Measurements from ENCODE around the gene USP46.

Gene USP46

GRCh38 chr4:52655506-52655905 is 3.6 kb downstream of the USP46 start:
- no peak for ATAC-seq

GRCh38 chr4:52651996-52652672 is 7.0 kb downstream of the USP46 start:
- no peak for ATAC-seq

DNA sequence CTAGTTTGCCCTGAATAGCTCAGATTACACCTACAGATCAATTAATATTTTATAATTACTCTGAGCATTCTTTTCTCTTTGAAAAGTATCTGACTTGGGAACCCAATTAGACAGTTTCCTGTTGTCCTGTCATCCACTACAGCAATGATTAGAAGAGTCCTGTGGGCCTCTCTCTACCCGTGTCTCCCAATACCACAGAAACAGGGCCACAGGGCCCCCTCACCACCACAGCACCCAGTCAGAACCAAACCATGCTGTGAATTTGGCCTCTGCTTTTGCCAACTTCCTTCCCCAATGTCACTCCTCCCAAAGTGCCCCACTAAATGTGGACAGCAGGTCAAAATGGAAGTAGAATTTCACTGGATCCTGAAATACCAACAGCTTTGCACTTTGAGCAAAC is 10.3 kb downstream of the USP46 start:
- no peak for ATAC-seq

DNA sequence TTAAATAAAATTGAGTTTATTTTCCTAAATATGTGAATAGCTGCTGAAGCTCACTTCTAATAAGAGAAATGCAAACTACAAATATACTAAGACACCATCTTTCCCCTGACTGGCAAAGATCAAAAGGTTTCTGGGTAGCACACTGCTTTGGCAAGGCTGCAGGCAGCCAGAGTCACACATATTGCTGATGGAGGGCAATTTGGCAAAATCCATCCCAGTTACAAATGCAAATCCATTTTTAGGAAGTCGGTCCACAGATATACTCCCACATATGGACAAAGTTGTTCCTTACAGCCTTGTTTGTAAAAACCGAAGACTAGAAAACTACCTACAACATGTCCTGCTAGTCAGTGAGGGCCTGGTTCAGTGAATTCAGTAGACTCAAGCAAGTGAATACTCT is 12.4 kb downstream of the USP46 start:
- no peak for ATAC-seq

GRCh38 chr4:52646096-52646495 is 13.0 kb downstream of the USP46 start:
- no peak for ATAC-seq

- no peak for ATAC-seq
These were observed 13.8 kb downstream of the USP46 start for GRCh38 chr4:52645300-52645699.

- ATAC-seq = no peak
These were observed 15.3 kb downstream of the USP46 start for GRCh38 chr4:52643785-52644244.

DNA sequence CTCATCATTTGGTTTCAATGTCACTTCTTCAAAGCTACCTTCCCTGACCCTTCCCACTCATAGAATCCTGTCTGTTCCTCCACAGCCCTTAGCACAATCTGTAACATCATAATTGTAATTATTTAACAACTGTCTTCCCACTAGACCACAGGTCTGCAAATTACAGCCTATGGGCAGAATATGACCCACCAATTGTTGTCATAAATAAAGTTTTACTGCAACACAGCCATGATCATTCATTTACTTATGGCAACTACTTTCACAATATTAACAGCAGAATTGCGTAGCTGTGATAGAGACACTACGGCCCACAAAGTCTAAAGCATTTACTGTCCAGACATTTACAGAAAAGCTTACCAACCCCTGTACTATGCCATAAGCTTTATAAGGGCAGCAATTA is 15.9 kb downstream of the USP46 start:
- no peak for ATAC-seq

GRCh38 chr4:52641854-52642563 is 17.1 kb downstream of the USP46 start:
- ATAC-seq = peak; percentile 68 to 86

DNA sequence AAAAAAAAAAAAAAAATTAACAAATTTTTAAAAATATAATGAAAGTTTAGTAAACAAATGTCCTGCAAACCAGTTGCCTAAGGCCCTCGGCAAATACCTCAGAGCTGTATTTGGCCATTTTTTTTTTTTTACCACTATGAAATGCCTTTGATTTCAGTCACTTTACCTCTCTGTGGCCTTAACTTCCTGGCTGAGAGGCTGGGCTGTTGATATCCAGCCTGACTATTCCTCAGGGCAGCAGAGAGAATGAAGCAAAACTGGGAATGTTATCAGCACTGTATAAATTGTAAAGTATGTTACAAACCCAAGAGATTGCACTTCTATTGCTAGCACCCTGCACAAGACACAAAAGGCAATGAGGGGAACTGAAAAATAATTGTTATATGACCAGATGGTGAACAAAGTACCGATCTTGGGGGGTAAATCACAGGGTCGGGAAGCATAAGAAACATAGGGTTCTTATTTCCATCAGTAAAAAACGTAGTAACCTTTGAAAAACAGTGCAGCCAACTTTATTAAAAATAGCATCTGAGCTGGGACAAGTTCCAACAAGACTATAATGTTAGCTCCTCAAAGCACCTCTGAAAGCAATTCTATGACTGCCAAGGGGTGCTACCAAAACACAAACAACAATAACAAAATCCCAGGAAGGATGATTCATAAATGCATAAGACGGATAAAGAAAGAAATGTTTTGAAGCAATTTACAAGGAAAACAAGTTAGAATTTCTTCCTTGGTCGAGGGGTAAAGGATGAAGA is 18.1 kb downstream of the USP46 start:
- ATAC-seq = no peak

DNA sequence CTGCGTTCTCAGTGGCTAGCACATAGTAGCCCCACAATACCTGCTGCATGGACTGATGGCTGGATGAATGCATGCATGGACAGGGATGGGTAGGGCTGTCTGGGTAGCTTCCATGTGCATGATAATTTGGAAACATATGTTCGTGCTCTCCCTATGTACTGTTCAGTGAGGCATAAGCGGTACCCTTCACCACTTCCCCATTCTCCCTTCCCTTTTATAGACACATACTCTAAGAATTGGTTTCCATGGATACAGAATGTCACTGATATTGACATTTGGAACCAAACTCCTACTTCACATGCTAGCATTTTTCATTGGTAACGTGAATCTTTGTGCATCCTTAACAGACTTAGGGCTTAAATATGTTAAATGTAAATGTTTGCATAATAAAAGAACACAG is 20.4 kb downstream of the USP46 start:
- no peak for ATAC-seq

- ATAC-seq = no peak
These were observed 22.0 kb downstream of the USP46 start for GRCh38 chr4:52637116-52637515.

- ATAC-seq = no peak
These were observed 23.5 kb downstream of the USP46 start for GRCh38 chr4:52635560-52635959.

DNA sequence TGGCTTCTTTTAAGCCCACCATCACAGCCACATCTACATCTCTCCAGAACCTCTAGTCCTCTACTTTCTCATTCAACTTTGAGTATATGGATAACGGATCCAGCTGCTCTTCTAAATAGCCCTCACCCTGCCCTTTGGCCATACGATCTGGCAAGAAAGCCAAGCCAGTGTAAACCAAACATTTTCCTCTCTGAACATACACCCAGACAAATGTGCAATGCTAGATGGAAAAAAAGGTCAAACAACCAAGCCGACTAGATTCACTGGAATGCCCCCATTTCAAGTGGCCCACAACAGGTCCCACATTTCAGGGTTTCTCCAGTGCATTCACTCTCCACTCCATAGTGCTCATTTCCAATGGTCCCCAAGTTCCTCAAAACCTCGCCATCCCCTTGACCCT is 24.0 kb downstream of the USP46 start:
- ATAC-seq = no peak

- ATAC-seq = no peak
These were observed 25.3 kb downstream of the USP46 start for GRCh38 chr4:52633846-52634245.

DNA sequence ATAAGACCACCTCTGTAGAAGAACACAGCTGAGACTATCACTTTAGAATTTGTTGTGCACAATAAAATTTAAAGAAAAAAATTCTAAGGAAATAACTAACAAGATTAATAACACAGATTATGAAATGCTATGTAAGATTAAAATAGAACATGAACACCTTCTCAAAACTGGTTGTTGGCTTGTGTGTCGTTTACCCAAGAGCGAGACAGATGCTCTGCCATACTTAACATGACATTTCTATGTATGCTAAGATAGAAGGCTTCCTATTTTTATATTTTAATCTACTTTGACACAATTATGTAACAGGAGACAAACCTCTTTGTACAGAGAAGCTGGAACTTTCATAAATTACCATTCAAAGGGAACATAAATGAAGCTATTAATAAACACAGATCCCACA is 30.1 kb downstream of the USP46 start:
- no peak for ATAC-seq

- no peak for ATAC-seq
These were observed 30.6 kb downstream of the USP46 start for GRCh38 chr4:52628543-52628942.

DNA sequence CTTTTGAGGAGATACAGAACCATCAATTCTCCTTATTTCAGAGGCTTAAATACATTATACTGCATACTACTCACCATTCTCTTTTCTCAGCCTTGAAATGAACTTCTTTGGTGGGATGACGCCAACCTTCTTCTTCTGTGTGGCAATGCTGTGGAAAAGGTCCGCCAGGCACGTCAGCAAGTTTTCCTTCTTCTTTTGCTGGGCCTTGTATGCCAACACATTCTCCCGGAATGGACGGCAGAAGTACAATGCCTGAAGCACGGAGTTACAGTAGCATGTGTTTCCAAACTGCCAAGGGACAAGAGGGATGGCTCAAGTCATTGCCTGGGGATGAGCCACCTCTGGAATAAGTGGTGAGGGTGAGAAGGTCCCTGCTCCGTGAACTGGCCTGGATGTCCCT is 31.2 kb downstream of the USP46 start:
- no peak for ATAC-seq

GRCh38 chr4:52625216-52625615 is 33.9 kb downstream of the USP46 start:
- ATAC-seq = no peak

- no peak for ATAC-seq
These were observed 36.5 kb downstream of the USP46 start for GRCh38 chr4:52622564-52622963.

DNA sequence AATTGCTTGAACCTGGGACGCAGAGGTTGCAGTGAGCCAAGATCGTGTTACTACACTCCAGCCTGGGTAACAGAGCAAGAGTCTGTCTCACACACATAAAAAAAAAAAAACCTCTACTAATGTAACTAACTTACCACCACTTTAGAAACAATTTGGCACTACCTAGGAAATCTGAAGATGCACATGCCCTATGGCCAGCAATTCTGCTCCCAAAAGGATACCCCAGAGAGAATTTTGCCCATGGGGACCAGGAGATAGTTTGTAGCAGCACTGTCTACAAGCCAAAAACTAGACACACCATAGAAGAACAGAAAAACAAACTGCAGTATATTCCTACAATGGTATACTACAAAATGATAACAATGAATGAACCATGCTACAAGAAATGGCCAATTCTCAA is 37.5 kb downstream of the USP46 start:
- ATAC-seq = no peak

DNA sequence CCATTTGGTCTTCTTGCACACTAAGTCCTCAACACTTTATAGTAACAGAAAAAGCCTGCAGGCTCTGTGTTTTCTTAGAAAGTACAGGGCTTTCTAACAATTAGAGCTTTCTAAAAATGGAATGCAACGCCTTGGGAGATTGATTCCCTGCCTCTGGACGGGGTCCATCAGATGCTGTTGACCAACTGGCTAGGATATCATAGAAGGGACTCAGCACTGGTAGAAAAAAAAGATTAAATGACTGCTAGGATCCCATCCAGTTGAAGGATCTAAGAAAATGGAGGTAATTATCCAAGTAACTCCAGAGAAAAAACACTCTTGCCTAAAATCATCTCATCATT is 39.5 kb downstream of the USP46 start:
- ATAC-seq = no peak

DNA sequence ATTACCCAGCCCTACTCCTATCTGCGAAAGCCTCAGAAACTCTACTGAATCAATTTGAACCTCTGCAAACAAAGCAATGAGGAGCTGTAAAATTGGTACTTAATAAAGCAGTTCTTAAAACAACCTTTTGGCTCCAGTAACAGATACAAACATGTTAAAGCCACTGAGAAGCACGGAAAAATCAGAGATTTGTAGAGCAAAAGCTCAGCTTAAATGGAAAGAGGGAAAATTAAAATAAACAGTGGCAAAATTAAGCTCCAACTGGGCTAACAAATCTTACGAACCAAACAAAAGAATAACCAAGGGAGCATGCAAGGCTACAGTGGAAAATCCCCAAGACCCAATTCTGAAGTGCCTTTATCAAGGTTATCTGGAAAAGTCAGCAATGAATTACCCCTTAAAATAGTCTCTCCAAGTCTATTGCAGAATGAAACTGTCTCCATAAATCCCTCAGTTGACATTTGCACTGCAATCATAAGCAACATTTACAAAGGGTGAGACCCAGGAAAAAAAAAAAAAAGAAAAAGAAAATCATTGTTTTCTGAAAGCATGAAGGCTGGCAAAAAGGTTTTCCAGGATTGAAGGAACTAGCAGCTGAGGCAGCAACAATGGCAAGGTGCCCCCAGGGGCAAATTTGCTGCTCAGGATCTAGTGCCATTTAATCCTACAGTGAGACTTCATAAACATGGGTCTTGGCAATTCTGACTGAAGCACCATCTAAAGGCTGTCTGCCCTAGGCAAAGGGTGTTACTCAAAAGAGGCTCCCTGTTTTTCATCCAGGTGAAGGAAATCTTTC is 40.1 kb downstream of the USP46 start:
- no peak for ATAC-seq
